GM21515 (cell line): Measurements from ENCODE around the gene KCTD1.
"Not testable (repeated sequence)": the region's sequence is repeated elsewhere in the genome, so short reads cannot be mapped to it uniquely, and the experiment has no call there.

Source experiments
- ATAC-seq: cut with Tn5 transposase; IDR thresholded peaks from one replicate; pipeline ENCODE4 v1.9.1; 2021; ENCODE audit not compliant: unreplicated experiment

The KCTD1 gene

DNA sequence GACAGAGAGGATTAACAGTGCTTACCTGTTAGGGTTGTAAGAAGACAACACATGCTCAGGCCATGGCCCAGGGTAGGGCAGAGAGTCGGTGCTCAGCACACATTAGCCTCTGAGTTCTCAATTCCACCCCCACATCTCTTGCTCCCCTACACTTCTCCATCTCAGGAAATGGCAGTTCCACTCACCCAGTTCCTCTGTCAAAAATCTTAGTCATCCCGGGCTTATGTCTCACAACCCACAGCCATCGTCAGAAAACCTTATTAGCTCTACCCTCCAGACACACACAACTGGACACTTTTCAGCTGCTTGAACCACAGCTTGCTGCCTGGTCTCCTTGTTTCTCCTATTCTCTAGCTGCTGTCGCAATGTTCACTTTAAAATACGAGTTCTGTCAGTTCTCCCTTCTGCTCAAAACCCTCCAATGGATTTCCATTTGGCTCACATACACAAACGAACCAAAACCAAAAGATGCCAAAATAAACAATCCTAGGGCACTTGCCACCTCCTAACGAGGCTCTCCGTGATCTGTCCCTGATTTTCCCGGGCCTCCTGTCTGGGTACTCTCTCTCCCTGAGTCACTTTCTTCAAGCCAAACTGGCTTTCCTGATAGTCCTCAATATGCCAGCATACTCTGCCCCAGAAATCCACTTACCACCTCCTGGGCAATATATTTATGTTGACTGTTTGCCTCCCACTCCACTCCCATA, 89.7 kb downstream of the KCTD1 start:
- peak; percentile 43 for ATAC-seq

DNA sequence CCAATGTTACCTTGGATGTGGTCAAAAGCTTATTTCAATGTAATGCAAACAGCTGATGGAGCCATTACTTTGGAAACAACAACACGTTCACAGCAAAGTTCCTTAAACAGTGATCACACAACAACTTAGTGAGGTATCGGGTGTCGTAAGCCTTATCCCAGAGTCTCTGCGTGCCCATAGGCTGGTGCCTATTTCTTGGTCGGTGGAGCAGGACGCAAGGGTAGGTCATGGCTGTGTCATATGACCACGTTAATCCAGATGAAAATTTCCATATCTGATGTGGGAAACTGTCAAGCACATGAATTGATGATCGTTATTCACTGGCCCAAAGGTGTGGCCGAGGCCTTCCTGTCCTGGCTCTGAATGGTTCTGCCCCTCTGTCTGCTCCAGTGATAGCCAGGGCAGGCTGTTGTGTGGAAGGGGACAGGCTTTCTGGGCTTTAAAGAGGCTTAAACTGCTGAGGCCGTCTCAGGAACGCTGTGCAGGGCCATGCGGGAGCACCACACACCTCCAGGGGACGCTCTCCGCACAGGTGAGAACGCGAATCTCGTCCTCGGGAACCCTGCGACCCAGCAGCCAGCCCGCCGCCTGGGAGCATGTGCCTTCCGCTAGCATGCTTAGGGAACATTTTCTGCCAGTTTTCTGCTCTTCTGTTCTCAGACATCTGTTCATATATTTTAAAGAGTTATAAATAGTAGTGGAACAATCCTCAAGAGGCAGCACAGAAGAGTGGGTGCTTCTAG, 90.6 kb downstream of the KCTD1 start:
- no peak for ATAC-seq

DNA sequence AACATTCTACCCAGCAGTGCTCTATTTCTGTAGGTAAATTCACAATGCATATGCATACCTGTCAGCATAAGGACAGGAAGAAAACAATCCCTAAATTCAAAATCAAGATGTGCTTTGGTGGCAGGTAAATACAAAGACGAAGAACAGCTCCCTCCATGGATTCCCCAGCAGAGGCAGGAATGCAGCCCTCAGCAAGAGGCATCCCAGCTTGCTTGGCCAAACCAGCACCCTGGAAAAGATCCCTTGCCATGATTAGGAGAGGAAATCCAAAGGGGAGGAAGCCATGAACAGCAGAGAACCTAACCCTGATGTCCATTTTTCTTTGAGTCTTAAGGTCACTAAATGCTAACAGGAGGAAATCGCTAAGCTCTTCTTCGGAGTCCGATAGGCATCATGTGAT, 91.2 kb downstream of the KCTD1 start:
- no peak for ATAC-seq

DNA sequence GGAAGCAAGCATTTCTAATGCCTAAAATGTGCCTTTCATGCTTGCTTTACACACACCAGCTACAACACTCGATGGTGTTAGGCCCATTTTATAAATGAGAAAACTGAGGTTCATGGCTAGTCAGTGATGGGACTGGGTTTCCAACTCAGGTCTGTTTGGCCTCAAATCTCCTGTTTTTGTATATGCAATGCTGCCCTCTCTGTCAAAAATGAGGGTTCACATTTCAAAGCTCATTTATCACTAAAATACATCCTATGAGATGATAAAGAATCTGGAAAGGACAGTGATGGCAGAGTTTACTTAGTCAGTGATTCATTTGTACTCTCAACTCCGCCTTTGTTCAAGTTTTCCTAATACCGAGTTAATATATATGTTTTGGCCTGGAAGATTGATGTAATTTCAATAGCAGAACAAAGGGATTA, 92.3 kb downstream of the KCTD1 start:
- ATAC-seq = no peak

DNA sequence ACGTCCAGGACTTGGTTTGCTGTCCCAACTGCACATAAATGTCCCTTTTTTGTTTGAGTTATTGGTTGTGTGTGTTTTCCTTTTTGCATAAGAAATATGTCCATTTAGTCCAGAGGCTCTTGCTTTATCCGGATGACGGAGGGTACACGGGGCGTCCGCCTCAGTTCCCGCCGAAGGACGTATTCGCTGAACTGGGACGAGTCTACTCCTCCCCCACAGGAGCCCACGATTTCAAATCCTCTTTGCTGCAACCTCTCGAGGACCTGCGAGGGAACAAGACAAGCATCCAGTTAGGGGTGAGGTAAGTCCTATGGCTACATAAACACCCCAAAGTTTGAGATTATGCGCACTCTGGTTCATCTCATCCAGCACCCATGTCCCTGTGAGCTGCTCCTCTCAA, 92.7 kb downstream of the KCTD1 start:
- no peak for ATAC-seq

DNA sequence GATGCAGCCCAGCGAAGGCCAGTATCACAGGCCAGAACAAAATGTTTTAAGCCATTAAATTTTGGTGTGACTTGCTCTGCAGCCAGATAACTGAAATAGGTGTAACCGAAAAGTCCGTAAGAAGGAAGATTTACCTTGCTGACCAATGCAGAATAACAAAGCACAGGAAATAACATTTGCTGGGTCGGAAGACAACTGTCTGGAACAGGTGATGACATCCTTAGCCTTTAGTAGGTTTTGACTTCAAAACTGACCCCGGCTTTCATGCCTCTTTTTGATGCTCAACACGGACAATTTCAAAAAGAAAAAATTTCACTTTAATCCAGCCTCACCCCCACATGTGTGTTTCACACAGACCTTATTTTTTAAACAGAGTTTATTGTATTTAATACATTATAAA, 93.7 kb downstream of the KCTD1 start:
- no peak for ATAC-seq

DNA sequence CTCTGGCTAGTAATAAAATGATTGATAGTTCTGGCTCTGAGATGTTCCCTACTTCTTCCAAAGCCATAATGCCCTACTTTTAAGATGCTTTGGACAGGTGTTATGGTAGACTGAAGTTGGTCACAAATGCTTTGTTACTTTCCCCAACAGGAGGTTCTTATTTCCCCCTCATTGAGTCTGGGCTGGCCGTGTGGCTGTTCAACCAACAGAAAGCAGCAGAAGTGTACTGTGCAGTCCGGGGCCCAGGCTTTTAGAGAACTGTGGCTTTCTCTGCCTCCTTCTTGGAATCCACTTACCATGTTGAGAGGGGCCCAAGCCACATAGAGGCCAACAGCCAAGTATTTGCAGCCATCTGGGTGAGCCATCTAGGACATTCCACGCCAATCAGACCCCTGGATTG, 94.2 kb downstream of the KCTD1 start:
- ATAC-seq = no peak

DNA sequence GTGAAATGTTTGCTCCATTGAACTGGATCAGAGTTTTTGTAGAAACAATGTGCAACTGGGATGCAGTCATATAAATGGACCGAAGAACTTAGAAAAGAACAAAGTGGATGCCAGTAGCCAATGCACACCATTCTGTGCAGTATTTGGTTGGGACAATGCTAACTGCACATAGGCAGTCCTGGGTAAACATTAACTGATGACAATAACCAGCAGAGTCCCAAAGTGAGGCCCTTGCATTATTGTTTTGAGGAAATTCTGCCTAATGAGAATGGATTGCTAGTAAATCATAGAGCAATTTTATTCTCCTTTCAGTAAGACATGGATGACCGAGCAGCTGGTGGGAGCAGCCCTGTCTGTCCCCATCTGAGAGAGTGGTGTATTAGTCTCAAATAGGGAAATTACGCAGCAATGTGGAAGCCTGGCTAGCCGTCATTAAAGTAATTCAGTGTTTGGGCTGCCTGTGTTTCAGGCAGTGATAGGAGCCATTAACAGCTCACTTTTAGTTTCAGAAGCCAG, 94.9 kb downstream of the KCTD1 start:
- ATAC-seq = no peak

DNA sequence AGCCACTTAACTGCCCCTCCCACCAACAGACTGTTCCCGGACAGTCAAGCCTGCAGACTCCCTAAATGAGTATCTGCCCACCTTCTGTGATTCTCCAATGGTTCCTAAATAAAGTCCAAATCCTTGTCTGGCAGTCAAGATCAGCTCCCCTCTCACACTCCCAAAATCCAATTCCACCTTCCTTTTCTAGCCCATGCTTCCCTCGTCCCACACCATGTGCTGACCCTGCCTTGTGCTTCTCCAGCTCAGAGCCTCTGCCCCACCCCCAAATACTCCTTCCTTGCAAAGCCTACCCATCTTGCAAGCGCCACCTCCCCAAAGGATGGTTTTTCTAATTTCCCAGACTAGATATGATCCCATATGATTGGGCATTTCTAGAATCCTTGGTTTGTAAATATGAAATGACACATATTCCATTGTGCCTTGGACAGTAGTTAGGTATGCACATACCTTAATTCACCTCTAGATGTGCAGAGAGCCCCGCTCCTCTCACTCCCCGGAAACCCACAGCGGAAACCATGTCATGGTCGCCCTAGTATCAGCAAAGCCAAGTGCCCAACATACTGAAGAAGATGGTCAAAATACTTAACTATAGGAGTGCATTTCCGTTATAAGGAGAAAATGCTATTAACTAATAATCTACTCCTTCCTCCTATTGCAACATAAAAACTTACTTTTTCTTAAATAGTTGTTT, 97.2 kb downstream of the KCTD1 start:
- ATAC-seq = no peak

DNA sequence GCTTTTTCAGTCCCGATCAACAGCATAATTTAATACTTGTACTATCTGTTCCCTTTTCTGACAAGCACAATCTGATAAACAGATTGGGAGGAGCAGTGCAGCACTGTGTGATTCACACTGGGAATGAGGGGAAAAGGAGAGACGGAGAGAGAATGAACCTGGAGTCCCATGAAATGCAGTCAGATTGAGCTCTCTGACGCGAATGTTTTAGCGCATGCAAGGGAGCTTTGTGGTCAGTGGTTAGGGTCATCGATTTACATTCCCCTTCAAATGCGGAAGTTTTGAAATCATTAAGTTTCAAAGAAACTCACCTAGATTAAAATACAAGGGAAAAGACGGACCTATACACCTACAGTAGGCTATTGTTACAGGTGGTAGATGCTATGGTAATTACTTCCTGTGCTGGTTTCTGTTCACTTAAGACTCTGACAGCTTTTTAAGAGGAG, 99.6 kb downstream of the KCTD1 start:
- no peak for ATAC-seq

DNA sequence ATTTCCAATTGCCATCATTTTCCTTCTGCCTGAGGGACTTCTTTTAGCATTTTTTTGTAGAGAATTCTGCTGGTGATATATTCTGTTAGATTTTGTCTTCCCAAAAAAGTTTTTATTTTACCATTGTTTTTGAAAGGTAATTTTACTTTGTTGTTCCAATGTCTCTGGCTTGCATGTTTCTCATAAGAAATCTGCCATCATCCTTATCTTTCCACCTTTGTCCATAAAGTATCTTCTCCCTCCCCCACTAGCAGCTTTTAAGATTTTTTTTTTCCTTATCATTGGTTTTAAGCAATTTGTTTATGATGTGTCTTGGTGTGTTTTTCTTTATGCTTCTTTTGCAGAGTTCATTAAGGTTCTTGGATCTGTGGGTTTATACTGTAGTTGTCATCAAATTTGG, 104.5 kb downstream of the KCTD1 start:
- no peak for ATAC-seq

DNA sequence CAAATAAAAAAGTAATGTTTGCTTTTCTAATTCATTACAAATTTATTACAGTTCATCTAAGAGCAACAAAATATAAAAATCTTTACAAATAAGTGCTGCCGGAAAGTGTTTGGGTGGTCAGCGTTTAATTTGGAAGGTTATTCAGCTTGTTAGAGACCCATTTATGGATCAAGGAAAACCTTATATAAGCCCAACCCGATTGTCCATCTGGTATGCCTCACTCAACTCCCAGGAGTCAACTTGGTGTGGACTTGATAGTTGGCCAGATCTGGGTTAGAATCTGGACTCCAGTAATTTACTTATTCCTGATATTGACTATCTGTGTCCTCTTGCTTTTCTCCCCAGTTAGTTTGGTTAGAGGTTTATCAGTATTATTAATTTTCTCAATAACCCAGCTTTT, 106.2 kb downstream of the KCTD1 start:
- ATAC-seq = no peak

DNA sequence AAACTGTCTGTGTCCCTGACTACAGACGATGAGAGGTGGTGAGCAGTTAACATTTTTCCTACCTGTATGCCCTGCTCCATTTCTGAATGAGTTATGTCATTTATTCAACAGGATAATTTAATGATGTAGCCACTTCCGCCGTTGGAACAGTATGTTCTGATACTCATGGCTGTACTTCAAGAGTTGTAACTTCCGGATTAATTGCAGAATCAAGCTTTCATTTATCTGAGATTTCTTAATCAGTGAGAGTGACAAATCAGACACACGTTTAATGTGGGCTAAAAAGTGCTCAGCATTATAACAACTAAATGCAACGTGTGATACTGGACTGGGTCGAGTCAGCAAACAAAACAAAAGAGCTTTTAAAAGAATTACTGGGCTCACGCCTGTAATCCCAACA, 107.7 kb downstream of the KCTD1 start:
- ATAC-seq = no peak

DNA sequence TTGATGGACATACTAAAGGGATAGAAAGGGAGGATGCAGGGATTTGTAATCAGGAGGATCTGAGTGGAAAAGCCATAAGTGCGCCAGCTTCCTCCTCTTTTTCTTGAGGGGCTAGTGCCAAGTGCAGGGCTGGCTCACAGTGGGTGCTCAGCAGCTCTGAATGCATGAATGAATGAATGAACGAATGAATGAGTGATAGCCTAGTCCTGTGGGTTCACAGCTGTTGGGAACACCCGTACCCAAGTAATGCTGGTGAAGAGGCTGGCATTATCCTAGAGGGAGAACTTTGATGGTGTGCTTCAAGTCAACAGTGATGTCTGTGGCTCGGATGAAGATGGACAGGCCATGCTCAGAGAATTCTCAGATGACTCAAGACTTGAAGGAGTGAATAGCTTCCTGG, 108.8 kb downstream of the KCTD1 start:
- ATAC-seq = no peak

DNA sequence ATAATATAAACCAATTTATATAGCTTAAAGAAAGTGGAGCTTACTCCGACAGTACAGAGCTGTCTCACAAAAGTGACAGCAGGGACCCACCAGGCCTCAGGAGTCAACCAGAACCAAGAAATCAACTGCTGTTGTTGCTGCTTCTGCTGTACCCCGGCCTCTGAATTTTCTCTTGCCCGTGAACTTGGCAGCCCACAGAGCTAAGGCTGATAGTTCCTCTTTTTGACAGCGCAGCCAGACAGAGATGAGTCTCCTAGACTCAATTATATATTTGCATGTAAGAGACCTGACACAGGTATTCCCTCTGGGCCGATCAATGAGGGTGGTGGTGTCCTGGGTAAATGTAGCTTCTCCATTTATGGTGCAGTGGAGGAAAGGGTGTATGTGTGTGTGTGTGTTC, 109.4 kb downstream of the KCTD1 start:
- ATAC-seq = peak; percentile 92

DNA sequence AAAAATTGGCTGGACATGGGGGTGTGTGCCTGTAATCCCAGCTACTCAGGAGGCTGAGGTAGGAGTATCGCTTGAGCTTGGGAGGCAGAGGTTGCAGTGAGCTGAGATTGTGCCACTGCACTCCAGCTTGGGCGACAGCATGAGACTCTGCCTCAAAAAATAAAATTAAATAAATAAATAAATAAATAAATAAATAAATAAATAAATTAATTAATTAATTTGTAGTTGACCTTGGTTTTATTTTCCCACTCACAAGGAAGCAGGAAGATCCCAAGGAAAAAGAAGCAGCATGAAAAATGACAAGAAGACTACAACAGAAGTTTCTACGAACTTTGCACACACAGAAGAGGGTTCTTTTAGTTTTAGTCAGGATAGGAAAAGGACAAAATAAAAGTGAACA, 110.7 kb downstream of the KCTD1 start:
- ATAC-seq = not testable (repeated sequence)

DNA sequence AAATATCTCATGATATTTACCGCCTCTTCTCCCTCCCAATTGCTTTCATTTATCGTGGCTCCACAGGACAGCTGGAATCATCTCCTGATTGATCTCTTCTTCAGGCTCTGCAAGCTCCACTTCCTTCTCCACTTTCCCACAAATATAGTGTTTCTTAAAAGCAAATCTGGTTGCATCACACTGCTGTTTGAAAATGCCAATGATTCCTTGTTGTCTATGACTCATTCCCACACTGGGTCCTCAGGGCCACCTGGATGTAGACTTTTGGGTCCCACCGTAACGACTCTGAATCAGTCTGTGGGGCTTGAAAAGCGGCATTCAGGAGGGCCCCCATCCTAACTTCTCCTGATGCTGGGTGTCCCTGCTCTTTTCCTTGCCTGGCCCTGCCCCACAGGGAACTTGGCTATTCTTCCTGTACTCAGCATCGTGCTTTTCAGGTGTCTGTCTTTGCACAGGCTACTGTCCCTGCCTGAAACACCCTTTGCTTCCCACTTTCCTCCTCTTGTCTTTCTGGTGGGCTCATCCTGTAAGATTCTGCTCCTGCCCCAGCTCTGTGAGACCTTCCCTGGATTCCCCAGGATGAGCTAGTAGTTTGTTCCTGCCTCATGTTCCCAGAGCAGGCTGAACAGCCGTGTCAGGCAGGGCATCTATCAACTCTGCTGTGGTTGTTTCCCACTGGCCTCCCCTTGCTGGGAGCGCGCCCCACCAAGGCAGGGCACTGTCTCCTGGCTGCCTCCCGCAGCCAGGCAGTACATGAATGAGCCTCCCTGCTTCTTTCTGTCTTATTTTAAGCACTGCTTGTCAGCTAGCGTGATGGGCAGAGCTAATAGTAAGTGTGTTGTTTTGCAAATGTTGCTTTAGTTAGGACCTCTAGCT, 111.9 kb downstream of the KCTD1 start:
- no peak for ATAC-seq

DNA sequence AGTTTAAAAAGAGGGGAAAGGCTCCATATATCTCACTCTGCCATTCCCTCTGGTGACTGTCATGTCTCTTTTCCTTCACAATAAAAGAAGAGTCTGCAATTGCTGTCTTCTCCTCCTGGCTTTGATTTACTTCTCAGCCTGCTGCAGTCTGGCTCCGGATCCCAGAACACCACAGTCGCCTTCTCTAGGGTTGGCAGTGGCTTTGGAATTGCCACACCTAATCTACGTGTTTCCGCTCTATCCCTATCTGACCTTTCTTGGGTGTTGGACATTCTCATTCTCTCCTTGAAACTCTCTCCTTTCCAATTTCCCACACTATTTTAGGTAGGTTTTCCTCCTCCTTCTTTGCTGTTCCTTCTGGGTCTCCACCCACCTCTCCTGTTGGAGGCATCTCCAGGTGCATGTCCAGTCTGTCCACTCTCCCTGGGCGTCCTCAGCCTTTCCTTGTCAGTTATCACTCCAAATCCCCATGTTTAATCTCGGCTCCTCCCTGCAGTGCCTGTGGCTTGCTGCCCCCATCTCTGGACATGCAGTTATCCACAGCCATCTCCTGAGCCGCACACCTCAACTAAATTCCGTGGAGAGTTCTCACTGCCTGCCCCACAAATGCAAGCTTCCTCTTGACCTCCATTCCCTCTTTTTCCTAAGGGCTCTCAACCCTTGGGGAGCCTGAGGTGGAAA, 112.8 kb downstream of the KCTD1 start:
- no peak for ATAC-seq

DNA sequence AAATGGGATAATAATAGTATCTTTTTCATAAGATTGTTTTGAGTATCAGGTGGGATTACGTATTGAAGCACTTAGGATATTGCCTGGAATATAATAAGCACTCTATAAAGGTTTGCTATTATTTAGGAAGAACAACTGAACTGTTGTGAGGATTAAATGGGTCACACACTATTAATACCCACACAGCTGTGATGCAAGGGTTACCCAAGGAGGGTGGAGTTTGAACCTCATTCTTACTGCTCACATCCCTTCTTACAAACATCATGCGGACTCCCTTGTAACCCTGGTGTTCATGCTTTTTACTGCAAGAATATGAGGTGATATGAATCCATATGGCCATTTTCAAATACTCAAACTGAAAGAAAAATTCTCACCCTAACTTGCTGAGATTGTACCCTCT, 113.5 kb downstream of the KCTD1 start:
- no peak for ATAC-seq
